ENCODE measurements around the gene PHACTR2.
A peak's percentile ranks its signal among the peaks of the same experiment; 100 is the strongest.

Gene PHACTR2

DNA sequence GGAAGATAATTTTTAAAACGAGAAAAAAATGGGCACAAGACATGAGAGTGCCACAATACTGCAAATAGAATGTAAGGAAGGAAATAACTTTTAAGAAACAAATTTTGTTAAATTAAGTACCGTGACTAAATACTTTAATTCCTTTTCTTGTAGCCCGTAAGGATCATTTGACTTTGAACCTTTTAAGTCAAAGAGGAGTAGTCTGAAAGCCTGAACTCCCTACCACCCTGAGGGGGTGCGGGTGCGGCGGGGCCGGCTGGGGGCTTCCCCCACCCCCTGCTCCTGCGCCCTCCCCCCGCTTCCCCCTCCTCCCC, 231 bp upstream of the PHACTR2 start:
- Histone ChIP-seq H3K27ac (ENCODE audit: low read depth, low read length) (peak overlapping the region; percentile 89), H3K4me3 (ENCODE audit: low read length) (no peak overlapping the region), H3K36me3 (ENCODE audit: control insufficient read depth, insufficient read depth, low read length) (no peaks in the 10 kb centered on the region), H3K9ac (ENCODE audit: low read length) (no peak overlapping the region), H3K27me3 (ENCODE audit: control insufficient read depth, insufficient read depth, low read length) (no peaks in the 10 kb centered on the region), H3K4me1 (ENCODE audit: control insufficient read depth, insufficient read depth, low read length) (no peaks in the 10 kb centered on the region)

DNA sequence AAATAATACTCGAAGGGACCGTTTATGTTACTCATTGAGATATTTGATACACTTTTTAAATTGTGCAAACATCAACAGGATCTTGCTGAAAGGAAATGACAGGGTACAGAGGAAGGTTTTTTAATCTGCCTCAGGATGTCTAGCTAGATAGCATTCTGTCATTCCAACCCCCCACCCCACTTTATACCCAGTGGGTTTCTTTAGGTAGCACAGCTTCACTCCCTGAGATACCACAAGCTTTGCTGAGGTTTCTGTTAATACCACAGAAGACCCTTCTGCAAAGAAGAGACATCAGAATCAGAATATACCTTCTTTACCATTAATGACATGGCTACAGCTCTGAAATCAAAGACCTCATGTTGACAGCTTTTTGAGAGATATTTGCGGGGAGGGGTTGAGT, 1.3 kb downstream of the PHACTR2 start:
- no peaks in the 10 kb centered on the region for H3K4me1 ChIP-seq (ENCODE audit: control insufficient read depth, insufficient read depth, low read length)
- no peaks in the 10 kb centered on the region for H3K27me3 ChIP-seq (ENCODE audit: control insufficient read depth, insufficient read depth, low read length)
- H3K4me3 ChIP-seq (ENCODE audit: low read length) = peak overlapping the region; percentile 75
- H3K36me3 ChIP-seq (ENCODE audit: control insufficient read depth, insufficient read depth, low read length) = no peaks in the 10 kb centered on the region
- no peak overlapping the region for H3K9ac ChIP-seq (ENCODE audit: low read length)
- H3K27ac ChIP-seq (ENCODE audit: low read depth, low read length) = peak overlapping the region; percentile 89

DNA sequence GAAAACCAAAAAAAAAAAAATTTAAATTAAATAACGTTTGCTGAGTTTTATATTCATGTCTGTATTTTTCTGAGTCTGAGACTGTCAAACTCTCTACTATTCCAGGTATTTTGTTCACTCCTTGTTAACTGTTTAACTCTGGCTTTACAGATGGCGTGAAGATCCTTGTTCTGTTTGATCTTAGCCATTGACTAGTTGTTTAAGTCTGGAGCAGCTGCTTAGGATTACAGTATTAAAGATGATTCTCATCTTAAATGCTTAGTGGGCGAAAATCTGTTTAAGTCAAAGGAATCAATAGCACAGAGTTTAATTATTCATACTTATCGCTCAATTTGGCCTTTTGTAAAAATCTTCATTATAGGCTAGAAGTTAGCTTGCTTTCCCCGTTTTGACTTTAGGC, 2.4 kb downstream of the PHACTR2 start:
- H3K27me3 ChIP-seq (ENCODE audit: control insufficient read depth, insufficient read depth, low read length) = no peaks in the 10 kb centered on the region
- no peaks in the 10 kb centered on the region for H3K4me1 ChIP-seq (ENCODE audit: control insufficient read depth, insufficient read depth, low read length)
- H3K27ac ChIP-seq (ENCODE audit: low read depth, low read length) = peak overlapping the region; percentile 53
- H3K36me3 ChIP-seq (ENCODE audit: control insufficient read depth, insufficient read depth, low read length) = no peaks in the 10 kb centered on the region
- no peak overlapping the region for H3K4me3 ChIP-seq (ENCODE audit: low read length)
- H3K9ac ChIP-seq (ENCODE audit: low read length) = no peak overlapping the region

DNA sequence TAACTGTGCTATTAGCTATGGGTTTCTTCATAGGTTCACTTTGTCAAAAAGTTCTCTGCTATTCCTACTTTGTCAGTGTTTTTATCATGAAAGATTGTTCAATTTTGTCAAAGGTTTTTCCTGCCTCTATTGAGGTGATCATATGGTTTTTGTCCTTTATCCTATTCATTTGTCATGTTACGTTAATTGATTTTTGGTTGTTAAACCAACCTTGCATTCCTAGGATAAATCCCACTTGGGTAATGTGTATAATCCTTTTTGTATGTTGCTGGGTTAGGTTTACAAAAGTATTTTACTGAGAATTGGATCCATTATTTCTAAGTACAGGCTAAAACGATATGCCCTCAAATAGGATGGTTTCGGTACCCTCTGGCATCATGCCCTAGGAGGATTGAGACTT, 5.0 kb downstream of the PHACTR2 start:
- Histone ChIP-seq H3K4me1 (ENCODE audit: control insufficient read depth, insufficient read depth, low read length) (no peaks in the 10 kb centered on the region), H3K4me3 (ENCODE audit: low read length) (no peak overlapping the region), H3K27me3 (ENCODE audit: control insufficient read depth, insufficient read depth, low read length) (no peaks in the 10 kb centered on the region), H3K27ac (ENCODE audit: low read depth, low read length) (no peak overlapping the region), H3K36me3 (ENCODE audit: control insufficient read depth, insufficient read depth, low read length) (no peaks in the 10 kb centered on the region), H3K9ac (ENCODE audit: low read length) (no peak overlapping the region)

DNA sequence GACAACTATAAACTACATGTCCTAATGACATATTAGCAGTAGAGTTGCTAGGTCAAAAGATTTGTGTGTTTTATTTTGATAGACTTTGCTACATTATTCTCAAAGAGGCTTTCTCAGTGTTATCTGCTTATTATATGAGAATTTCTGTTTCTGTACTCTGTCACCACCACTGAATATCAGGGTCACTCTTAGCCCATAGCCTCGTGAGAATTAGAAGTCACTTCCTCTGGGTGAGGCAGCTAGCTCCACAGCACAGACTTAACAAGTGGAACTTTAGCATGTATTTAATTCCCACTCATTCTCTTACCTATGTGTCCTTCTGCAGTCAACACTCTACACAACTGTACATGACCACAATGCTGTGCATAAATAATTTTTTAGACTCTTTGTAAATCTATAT, 6.7 kb downstream of the PHACTR2 start:
- no peaks in the 10 kb centered on the region for H3K27me3 ChIP-seq (ENCODE audit: control insufficient read depth, insufficient read depth, low read length)
- no peaks in the 10 kb centered on the region for H3K36me3 ChIP-seq (ENCODE audit: control insufficient read depth, insufficient read depth, low read length)
- H3K4me3 ChIP-seq (ENCODE audit: low read length) = no peak overlapping the region
- H3K4me1 ChIP-seq (ENCODE audit: control insufficient read depth, insufficient read depth, low read length) = no peaks in the 10 kb centered on the region
- no peak overlapping the region for H3K9ac ChIP-seq (ENCODE audit: low read length)
- no peak overlapping the region for H3K27ac ChIP-seq (ENCODE audit: low read depth, low read length)

DNA sequence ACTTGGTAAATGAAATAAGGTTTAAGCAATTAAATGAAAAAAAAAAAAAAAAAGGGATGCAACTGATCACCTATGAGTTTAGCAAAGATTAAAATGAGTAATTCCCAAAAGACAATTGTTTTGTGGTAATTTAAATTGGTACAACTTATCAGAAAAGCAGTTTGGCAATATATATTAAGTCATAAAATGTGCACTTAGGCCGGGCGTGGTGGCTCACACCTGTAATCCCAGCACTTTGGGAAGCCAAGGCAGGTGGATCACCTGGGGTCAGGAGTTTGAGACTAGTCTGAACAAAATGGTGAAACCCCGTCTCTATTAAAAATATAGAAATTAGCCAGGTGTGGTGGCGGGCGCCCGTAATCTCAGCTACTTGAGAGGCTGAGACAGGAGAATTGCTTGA, 7.9 kb downstream of the PHACTR2 start:
- Histone ChIP-seq H3K36me3 (ENCODE audit: control insufficient read depth, insufficient read depth, low read length) (no peaks in the 10 kb centered on the region), H3K4me3 (ENCODE audit: low read length) (no peak overlapping the region), H3K4me1 (ENCODE audit: control insufficient read depth, insufficient read depth, low read length) (no peaks in the 10 kb centered on the region), H3K9ac (ENCODE audit: low read length) (no peak overlapping the region), H3K27ac (ENCODE audit: low read depth, low read length) (no peak overlapping the region), H3K27me3 (ENCODE audit: control insufficient read depth, insufficient read depth, low read length) (no peaks in the 10 kb centered on the region)

DNA sequence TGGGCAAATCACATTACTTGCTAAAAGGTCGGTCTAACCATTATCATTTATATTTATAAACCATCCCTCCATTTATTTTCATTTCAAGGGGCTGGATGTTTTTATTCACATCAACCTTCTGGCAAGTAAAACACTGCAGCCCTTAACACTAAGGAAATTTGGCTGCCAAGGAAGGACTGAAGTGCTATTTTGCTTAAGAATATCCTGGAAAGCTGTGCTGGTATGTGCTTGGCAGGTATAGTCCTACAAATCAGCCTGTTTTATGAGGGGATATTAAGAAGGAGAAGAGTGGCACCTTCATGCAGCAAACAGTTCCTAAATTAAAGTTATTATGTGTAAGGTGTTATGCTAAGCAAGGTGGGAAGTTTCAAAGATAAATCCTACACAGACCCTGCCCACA, 9.8 kb downstream of the PHACTR2 start:
- Histone ChIP-seq H3K9ac (ENCODE audit: low read length) (no peak overlapping the region), H3K4me1 (ENCODE audit: control insufficient read depth, insufficient read depth, low read length) (no peaks in the 10 kb centered on the region), H3K36me3 (ENCODE audit: control insufficient read depth, insufficient read depth, low read length) (no peaks in the 10 kb centered on the region), H3K4me3 (ENCODE audit: low read length) (no peak overlapping the region), H3K27me3 (ENCODE audit: control insufficient read depth, insufficient read depth, low read length) (no peaks in the 10 kb centered on the region), H3K27ac (ENCODE audit: low read depth, low read length) (no peak overlapping the region)

DNA sequence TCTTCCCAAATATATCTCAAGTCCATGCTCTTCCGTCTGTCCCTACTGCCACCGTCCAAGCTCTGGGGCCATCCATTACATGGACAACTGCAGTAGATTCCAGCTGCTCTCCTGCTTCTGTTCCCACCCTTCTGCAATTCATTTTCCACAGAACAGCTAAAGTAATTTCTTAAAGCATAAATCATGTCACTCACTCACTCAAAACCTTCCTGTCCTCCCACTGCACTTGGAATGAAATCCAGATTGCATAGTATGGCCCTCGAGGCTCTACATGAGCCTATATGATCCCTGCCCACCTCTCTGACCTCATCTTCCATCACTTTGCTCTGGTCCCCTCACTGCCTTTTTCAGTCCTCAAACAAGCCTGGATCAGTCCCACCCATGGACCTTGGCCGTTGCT, 10.9 kb downstream of the PHACTR2 start:
- Histone ChIP-seq H3K27me3 (ENCODE audit: control insufficient read depth, insufficient read depth, low read length) (no peaks in the 10 kb centered on the region), H3K9ac (ENCODE audit: low read length) (no peak overlapping the region), H3K4me3 (ENCODE audit: low read length) (no peak overlapping the region), H3K27ac (ENCODE audit: low read depth, low read length) (no peak overlapping the region), H3K36me3 (ENCODE audit: control insufficient read depth, insufficient read depth, low read length) (no peaks in the 10 kb centered on the region), H3K4me1 (ENCODE audit: control insufficient read depth, insufficient read depth, low read length) (no peaks in the 10 kb centered on the region)

DNA sequence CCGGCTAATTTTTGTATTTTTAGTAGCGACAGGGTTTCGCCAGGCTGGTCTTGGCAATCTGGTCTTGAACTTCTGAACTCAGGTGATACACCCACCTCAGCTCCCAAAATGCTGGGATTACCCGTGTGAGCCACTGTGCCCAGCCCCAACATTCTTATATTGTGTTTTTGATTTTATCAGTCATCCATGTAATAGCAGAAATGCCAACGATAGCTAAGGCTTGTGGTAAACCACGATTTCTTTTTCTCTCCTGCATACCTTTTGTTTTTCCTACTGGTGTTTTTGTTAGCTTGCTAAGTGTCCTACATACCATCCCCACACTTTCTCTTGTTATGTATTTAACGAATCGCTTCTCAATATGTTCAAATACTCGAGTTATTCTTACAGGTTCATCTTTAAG, 12.1 kb downstream of the PHACTR2 start:
- Histone ChIP-seq H3K27me3 (ENCODE audit: control insufficient read depth, insufficient read depth, low read length) (no peaks in the 10 kb centered on the region), H3K4me1 (ENCODE audit: control insufficient read depth, insufficient read depth, low read length) (no peaks in the 10 kb centered on the region), H3K9ac (ENCODE audit: low read length) (no peak overlapping the region), H3K36me3 (ENCODE audit: control insufficient read depth, insufficient read depth, low read length) (no peaks in the 10 kb centered on the region), H3K4me3 (ENCODE audit: low read length) (no peak overlapping the region), H3K27ac (ENCODE audit: low read depth, low read length) (no peak overlapping the region)

DNA sequence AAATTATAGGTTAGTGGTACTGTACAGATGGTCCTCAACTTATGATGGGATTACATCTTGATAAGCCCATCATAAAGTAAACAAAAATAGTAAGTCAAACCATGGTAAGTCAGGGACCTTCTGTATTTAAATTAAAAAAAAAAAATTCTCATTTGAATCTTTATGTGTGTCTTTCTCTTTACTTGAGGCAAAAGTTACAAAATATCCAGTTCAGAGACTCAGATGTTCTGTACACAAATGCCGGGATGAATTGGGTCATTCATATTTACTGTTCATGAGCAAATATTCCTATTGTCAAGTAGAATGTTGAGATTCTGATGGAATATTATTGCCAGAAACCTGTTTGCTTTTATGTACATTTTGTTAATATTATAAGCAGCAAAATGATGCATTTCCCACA, 13.4 kb downstream of the PHACTR2 start:
- Histone ChIP-seq H3K4me3 (ENCODE audit: low read length) (no peak overlapping the region), H3K4me1 (ENCODE audit: control insufficient read depth, insufficient read depth, low read length) (no peaks in the 10 kb centered on the region), H3K27me3 (ENCODE audit: control insufficient read depth, insufficient read depth, low read length) (no peaks in the 10 kb centered on the region), H3K36me3 (ENCODE audit: control insufficient read depth, insufficient read depth, low read length) (no peaks in the 10 kb centered on the region), H3K9ac (ENCODE audit: low read length) (no peak overlapping the region), H3K27ac (ENCODE audit: low read depth, low read length) (no peak overlapping the region)

DNA sequence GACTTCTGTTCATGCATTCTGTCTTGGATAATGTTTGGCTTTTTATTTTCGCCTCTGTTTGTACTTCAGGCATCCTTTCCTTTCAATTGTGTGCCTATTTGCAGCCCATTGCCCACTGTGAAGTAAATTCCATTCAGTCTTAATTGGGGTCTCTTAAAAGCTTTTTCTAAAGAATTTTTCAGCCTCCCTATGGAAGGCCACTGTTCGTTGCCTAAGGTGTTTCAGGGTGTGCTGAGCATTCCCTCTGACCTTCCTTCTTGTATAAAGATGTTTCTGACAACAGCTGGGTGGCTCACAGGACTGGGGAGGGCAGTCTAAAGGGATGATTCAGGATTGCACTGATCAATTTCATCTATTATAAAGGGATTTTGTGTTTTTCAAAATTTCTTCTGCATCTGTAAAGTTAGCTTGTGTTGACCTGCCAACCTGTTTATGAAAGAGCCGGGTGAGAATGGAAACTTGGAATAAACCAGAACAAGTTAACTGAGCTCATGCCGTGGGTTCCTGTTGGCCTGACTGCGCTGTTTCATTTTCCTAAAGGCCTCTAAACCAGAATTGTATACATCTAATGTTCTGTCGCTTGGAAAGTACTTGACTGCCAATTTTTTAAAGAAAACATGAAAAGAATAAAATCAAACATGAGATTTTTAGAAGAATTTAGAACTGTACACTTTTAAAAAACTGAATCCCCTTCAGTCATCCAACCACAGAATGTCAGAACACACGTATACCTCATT, 14.3 kb downstream of the PHACTR2 start:
- Histone ChIP-seq H3K27me3 (ENCODE audit: control insufficient read depth, insufficient read depth, low read length) (no peaks in the 10 kb centered on the region), H3K27ac (ENCODE audit: low read depth, low read length) (no peak overlapping the region), H3K9ac (ENCODE audit: low read length) (no peak overlapping the region), H3K36me3 (ENCODE audit: control insufficient read depth, insufficient read depth, low read length) (no peaks in the 10 kb centered on the region), H3K4me3 (ENCODE audit: low read length) (no peak overlapping the region), H3K4me1 (ENCODE audit: control insufficient read depth, insufficient read depth, low read length) (no peaks in the 10 kb centered on the region)

DNA sequence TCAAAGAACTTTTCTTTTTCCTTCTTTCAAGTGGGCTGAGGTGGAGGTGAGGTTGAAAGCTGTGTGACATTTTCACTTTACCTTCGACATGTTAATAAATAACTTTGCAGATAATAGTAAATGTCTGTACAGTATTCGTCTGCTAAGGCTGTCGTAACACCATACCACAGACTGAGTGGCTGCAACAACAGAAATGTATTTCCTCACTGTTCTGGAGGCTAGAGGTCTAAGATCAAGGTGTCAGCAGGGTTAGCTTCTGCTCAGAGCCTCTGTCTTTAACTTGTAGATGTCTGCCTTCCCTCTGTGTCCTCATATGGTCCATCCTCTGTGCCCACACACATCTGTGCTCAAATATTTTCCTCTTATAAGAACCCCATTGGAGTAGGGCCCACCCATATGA, 14.9 kb downstream of the PHACTR2 start:
- no peak overlapping the region for H3K9ac ChIP-seq (ENCODE audit: low read length)
- no peaks in the 10 kb centered on the region for H3K36me3 ChIP-seq (ENCODE audit: control insufficient read depth, insufficient read depth, low read length)
- H3K27me3 ChIP-seq (ENCODE audit: control insufficient read depth, insufficient read depth, low read length) = no peaks in the 10 kb centered on the region
- no peak overlapping the region for H3K4me3 ChIP-seq (ENCODE audit: low read length)
- H3K27ac ChIP-seq (ENCODE audit: low read depth, low read length) = no peak overlapping the region
- H3K4me1 ChIP-seq (ENCODE audit: control insufficient read depth, insufficient read depth, low read length) = no peaks in the 10 kb centered on the region

DNA sequence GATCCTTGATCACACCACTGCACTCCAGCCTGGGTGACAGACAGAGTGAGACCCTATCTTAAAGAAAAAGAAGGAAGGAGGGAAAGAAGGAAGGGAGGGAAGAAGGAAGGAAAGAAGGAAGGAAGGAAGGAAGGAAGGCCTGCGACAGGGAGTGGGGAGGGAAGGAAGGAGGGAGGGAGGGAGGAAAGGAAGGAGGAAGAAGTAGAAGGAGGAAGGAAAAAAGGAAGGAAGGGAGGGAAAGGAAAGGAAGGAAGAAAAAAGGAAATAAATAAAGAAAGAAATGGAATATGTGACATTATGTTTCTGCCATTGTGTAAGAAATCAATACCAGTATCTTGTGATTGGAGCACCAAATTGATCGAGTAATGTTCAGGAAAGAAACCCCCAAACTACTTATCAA, 16.2 kb downstream of the PHACTR2 start:
- Histone ChIP-seq H3K27ac (ENCODE audit: low read depth, low read length) (no peak overlapping the region), H3K9ac (ENCODE audit: low read length) (no peak overlapping the region), H3K36me3 (ENCODE audit: control insufficient read depth, insufficient read depth, low read length) (no peaks in the 10 kb centered on the region), H3K4me1 (ENCODE audit: control insufficient read depth, insufficient read depth, low read length) (no peaks in the 10 kb centered on the region), H3K27me3 (ENCODE audit: control insufficient read depth, insufficient read depth, low read length) (no peaks in the 10 kb centered on the region), H3K4me3 (ENCODE audit: low read length) (no peak overlapping the region)
